IMR-90 (cell line): ENCODE measurements around the gene EXOC2. TPM values are rescaled to one million over a fixed set of nuclear protein-coding genes. Genes with fewer than 3 reads are reported as not detected.

Source experiments
- ATAC-seq: fragments of 200-7000 bp; cut with Tn5 transposase; 2 replicates; pipeline ENCODE4 v1.9.1; 2020; ENCODE audit warnings: low read depth, mild to moderate bottlenecking, moderate library complexity
- BruUV-seq: library from RNA; stranded (reverse); fragments of 400-500 nt; replicated peaks from 2 replicates; lab custom pipeline; 2021; lab: Mats Ljungman, UMichigan
- CTCF ChIA-PET: fragments of 300-600 bp; formaldehyde crosslinking; extraction: SDS; loops from one replicate; lab custom pipeline; 2021; ENCODE audit warnings: antibody characterized with exemption; lab: Yijun Ruan, JAX
- POLR2A ChIA-PET: fragments of 300-600 bp; sonication (Branson Sonifier 250); formaldehyde crosslinking; loops from one replicate; lab custom pipeline; 2022; ENCODE audit warnings: antibody characterized with exemption; ENCODE audit not compliant: unreplicated experiment; lab: Charles Lee
- DNase-seq: peaks from one replicate; pipeline ENCODE4 v3.0.0; 2013
- H2AFZ ChIP-seq: replicated peaks from 2 replicates; pipeline ENCODE3; 2013; ENCODE audit warnings: low read length, mild to moderate bottlenecking; ENCODE audit not compliant: poor library complexity
- H2AK5ac ChIP-seq: 2 replicates; pipeline ENCODE4 v1.6.1; 2013; ENCODE audit warnings: low read depth, low read length, inconsistent platforms
- H2AK9ac ChIP-seq: replicated peaks from 2 replicates; pipeline ENCODE3; 2013; ENCODE audit warnings: mild to moderate bottlenecking, low read depth, low read length, moderate library complexity; ENCODE audit not compliant: poor library complexity
- H2BK120ac ChIP-seq: 2 replicates; pipeline ENCODE4 v1.6.1; 2013; ENCODE audit warnings: low read depth, low read length, inconsistent platforms
- H2BK15ac ChIP-seq: 3 replicates; pipeline ENCODE4 v1.6.1; 2013; ENCODE audit warnings: low read depth, low read length, inconsistent platforms
- H2BK20ac ChIP-seq: 2 replicates; pipeline ENCODE4 v1.6.1; 2013; ENCODE audit warnings: low read depth, mild to moderate bottlenecking, inconsistent platforms, low read length, moderate library complexity
- H2BK5ac ChIP-seq: 2 replicates; pipeline ENCODE4 v1.6.1; 2013; ENCODE audit warnings: mild to moderate bottlenecking, low read depth, low read length, inconsistent platforms; ENCODE audit not compliant: poor library complexity, severe bottlenecking
- H3K14ac ChIP-seq: replicated peaks from 2 replicates; pipeline ENCODE4 v1.6.1; 2013; ENCODE audit warnings: low read depth, low read length, inconsistent platforms
- H3K18ac ChIP-seq: 2 replicates; pipeline ENCODE4 v1.6.1; 2013; ENCODE audit warnings: low read depth, low read length, control low read depth
- H3K23ac ChIP-seq: 2 replicates; pipeline ENCODE4 v1.6.1; 2013; ENCODE audit warnings: low read depth, low read length, inconsistent platforms
- H3K27ac ChIP-seq: 2 replicates; pipeline ENCODE4 v1.5.1; 2013; ENCODE audit warnings: mild to moderate bottlenecking, control low read depth, low read length; ENCODE audit not compliant: insufficient read depth
- H3K27me3 ChIP-seq: 2 replicates; pipeline ENCODE4 v1.6.1; 2013; ENCODE audit warnings: low read length; ENCODE audit not compliant: control insufficient read depth, insufficient read depth
- H3K36me3 ChIP-seq: 2 replicates; pipeline ENCODE4 v1.6.1; 2013; ENCODE audit warnings: low read length, mixed read lengths; ENCODE audit not compliant: control insufficient read depth, insufficient read depth
- H3K4ac ChIP-seq: 2 replicates; pipeline ENCODE4 v1.6.1; 2013; ENCODE audit warnings: low read depth, low read length, inconsistent platforms
- H3K4me1 ChIP-seq: 2 replicates; pipeline ENCODE4 v1.6.1; 2013; ENCODE audit warnings: low read length, mixed read lengths; ENCODE audit not compliant: control insufficient read depth, insufficient read depth
- H3K4me2 ChIP-seq: 2 replicates; pipeline ENCODE4 v1.6.1; 2013; ENCODE audit warnings: low read depth, mild to moderate bottlenecking, control low read depth, low read length, moderate library complexity
- H3K4me3 ChIP-seq: 2 replicates; pipeline ENCODE4 v1.5.1; 2013; ENCODE audit warnings: low read depth, mild to moderate bottlenecking, control low read depth, low read length, moderate library complexity; ENCODE audit not compliant: insufficient read depth
- H3K56ac ChIP-seq: 2 replicates; pipeline ENCODE4 v1.6.1; 2013; ENCODE audit warnings: low read length, inconsistent platforms; ENCODE audit not compliant: insufficient read depth; ENCODE audit errors: extremely low read depth
- H3K79me1 ChIP-seq, 2 experiments: 2 replicates each; pipeline ENCODE4 v1.6.1; 2013; ENCODE audit warnings: low read length in 2 of 2, inconsistent platforms in 1 of 2, low read depth in 1 of 2
- H3K9ac ChIP-seq: 2 replicates; pipeline ENCODE4 v1.6.1; 2013; ENCODE audit warnings: low read depth, low read length, control low read depth
- H3K9me1 ChIP-seq: 2 replicates; pipeline ENCODE4 v1.6.1; 2013; ENCODE audit warnings: low read length, inconsistent platforms; ENCODE audit not compliant: insufficient read depth
- H3K9me3 ChIP-seq: 2 replicates; pipeline ENCODE4 v1.6.1; 2013; ENCODE audit warnings: low read length; ENCODE audit not compliant: control insufficient read depth, insufficient read depth
- H4K20me1 ChIP-seq: 2 replicates; pipeline ENCODE4 v1.6.1; 2013; ENCODE audit warnings: low read length, inconsistent platforms; ENCODE audit not compliant: insufficient read depth
- H4K5ac ChIP-seq: 2 replicates; pipeline ENCODE4 v1.6.1; 2013; ENCODE audit warnings: mild to moderate bottlenecking, low read depth, low read length, control low read depth
- H4K8ac ChIP-seq, 2 experiments: 2 replicates each; pipeline ENCODE4 v1.6.1; 2013; ENCODE audit warnings: low read depth in 2 of 2, low read length in 2 of 2, control low read depth in 1 of 2, inconsistent platforms in 1 of 2
- H4K91ac ChIP-seq: 2 replicates; pipeline ENCODE4 v1.6.1; 2013; ENCODE audit warnings: low read depth, low read length, inconsistent platforms; ENCODE audit not compliant: insufficient read depth
- POLR2A ChIP-seq: IDR thresholded peaks from 2 replicates; pipeline ENCODE4 v1.6.1; 2012; ENCODE audit warnings: mild to moderate bottlenecking, low read depth, low read length
- RFX5 ChIP-seq: IDR thresholded peaks from 2 replicates; pipeline ENCODE4 v1.8.0; 2012; ENCODE audit warnings: low read depth, mild to moderate bottlenecking, low read length, moderate library complexity
- WGBS, 2 experiments: methylation state at CpG; one replicate each; pipeline versions ENCODE4 v1.1.5 to v1.1.7; 2013; ENCODE audit warnings: missing lambda C conversion rate in 2 of 2; ENCODE audit not compliant: insufficient read length in 1 of 2; ENCODE audit errors: extremely low coverage in 2 of 2; 5-methylcytosine and 5-hydroxymethylcytosine counted together
- dilution Hi-C: fragments of 300-500 bp; cut with HindIII; formaldehyde crosslinking; loops from one replicate; pipeline ENCODE4 v1.14.3; 2018; ENCODE audit warnings: low sequenced_read_pairs; ENCODE audit not compliant: unreplicated experiment
- in situ Hi-C: fragments of 300-500 bp; cut with MboI; formaldehyde crosslinking; loops from 3 replicates; pipeline ENCODE4 v1.14.3; 2019; ENCODE audit warnings: low sequenced_read_pairs, inconsistent platforms, mixed read lengths
- intact Hi-C: fragments of 100-400 bp; cut with micrococcal nuclease; formaldehyde crosslinking; loops from 2 replicates; pipeline ENCODE4 v1.10.0; 2022
- polyA plus RNA-seq, 3 experiments: library from polyadenylated mRNA; depleted of rRNA; stranded (reverse); fragments of >200 nt; gene quantifications; 2 replicates each; pipeline ENCODE4 v1.2.3, GENCODE V29; 2012; ENCODE audit warnings: low replicate concordance in 1 of 3
- total RNA-seq: library from RNA; depleted of rRNA; stranded (reverse); fragments of >200 nt; gene quantifications from 2 replicates; pipeline ENCODE4 v1.2.3, GENCODE V29; 2012

Gene EXOC2
- total and polyA plus RNA-seq, 2 of the 4 experiments (the other 2 are of a cell fraction): 13.1 to 37.3 TPM

GRCh38 chr6:504446-504980 lies 188.4 kb downstream of the EXOC2 start:
- Histone ChIP-seq H2AK9ac (no peak overlapping the region), H3K56ac (no peak overlapping the region), H2AFZ (no peak overlapping the region), H2BK20ac (no peak overlapping the region), H3K4me2 (no peak overlapping the region), H2BK120ac (no peak overlapping the region), H2BK15ac (no peak overlapping the region), H3K18ac (no peak overlapping the region), H3K36me3 (peaks cover 6% of the 10 kb centered on the region; the same call in 1 of the 2 replicates), H3K79me1 (peaks cover 0 to 3% of the 10 kb centered on the region in 2 experiments; a peak in 2 of 4 replicates), H2AK5ac (no peak overlapping the region), H3K9me3 (no peaks in the 10 kb centered on the region), H4K20me1 (no peaks in the 10 kb centered on the region), H3K14ac (no peak overlapping the region), H3K4me3 (no peak overlapping the region), H3K9ac (no peak overlapping the region), H4K8ac (no peak overlapping the region), H3K23ac (no peak overlapping the region), H3K9me1 (0 out of 2 replicates have a peak, but pooled peaks cover 3% of the 10 kb centered on the region), H3K27ac (no peak overlapping the region), H3K27me3 (no peaks in the 10 kb centered on the region), H3K4ac (no peak overlapping the region), H4K91ac (no peak overlapping the region), H4K5ac (no peak overlapping the region), H2BK5ac (no peak overlapping the region), H3K4me1 (no peaks in the 10 kb centered on the region)
- in situ Hi-C loops: no loop called here
- intact Hi-C loops: loop anchor here (10.0 kb wide), 1 partner anchor 210 kb away; the partner anchor contains the start of gene DUSP22
- no CpG with 5 or more reads among the region's 8 CpGs for WGBS, 2 experiments
- ChIA-PET CTCF (no interaction called here), POLR2A (no interaction called here)
- TF ChIP-seq RFX5 (no peak), POLR2A (no peak)
- BruUV-seq: no TSS peak
- DNase-seq: no peak
- no peak for ATAC-seq
- dilution Hi-C loops: no loop called here
